Measurements from ENCODE around the gene GRAMD1A.

DNA sequence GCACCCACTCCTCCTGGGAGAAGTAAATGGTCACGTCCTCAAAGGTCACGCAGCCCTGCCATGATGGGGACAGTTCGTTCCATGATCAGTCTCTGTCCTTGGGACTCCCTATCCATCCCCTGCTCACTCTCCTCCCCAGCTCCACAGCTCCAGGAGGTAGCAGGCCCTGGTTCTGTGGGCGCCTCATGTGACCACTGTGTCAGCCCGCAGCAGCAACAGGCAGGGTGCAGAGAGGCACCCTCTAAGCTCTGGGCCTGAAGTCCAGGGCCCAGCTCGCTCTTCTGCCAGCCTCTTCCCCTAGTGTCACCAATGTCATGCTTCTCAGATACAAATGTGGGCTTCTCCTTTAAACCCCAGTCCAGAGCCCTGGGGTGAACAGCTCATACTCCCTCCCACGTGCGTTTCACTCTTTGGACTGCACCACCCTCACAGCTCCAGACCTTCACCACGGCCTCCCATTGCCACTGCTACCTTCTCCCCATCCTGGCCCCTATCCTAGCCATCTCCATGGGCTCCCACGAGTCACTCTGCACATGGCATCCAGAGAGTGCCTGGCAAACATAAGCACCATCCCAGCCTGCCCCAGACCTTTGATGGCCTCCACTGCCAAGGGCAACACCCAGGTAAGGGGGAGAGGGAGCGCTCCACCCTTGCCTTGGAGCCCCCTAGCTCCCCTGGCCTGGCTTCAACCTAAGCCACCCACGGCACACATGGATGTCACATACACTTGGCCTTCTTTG, 39.0 kb upstream of the GRAMD1A start:
- TF ChIP-seq, protein P1, sequence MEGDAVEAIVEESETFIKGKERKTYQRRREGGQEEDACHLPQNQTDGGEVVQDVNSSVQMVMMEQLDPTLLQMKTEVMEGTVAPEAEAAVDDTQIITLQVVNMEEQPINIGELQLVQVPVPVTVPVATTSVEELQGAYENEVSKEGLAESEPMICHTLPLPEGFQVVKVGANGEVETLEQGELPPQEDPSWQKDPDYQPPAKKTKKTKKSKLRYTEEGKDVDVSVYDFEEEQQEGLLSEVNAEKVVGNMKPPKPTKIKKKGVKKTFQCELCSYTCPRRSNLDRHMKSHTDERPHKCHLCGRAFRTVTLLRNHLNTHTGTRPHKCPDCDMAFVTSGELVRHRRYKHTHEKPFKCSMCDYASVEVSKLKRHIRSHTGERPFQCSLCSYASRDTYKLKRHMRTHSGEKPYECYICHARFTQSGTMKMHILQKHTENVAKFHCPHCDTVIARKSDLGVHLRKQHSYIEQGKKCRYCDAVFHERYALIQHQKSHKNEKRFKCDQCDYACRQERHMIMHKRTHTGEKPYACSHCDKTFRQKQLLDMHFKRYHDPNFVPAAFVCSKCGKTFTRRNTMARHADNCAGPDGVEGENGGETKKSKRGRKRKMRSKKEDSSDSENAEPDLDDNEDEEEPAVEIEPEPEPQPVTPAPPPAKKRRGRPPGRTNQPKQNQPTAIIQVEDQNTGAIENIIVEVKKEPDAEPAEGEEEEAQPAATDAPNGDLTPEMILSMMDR (IDR thresholded peaks at IDR 0.05; ENCODE audit: low read depth, low read length) = no peak
- TF ChIP-seq POLR2A (IDR thresholded peaks at IDR 0.05; ENCODE audit: extremely low read depth, insufficient read length) (no peak), MYC (IDR thresholded peaks at IDR 0.05; ENCODE audit: low read depth, low read length) (no peak)
- TF ChIP-seq, protein P2, sequence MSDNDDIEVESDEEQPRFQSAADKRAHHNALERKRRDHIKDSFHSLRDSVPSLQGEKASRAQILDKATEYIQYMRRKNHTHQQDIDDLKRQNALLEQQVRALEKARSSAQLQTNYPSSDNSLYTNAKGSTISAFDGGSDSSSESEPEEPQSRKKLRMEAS (IDR thresholded peaks at IDR 0.05; ENCODE audit: low read depth, low read length) = no peak

Data from NB4 (cell line).